HG03108 (cell line): ENCODE measurements around the gene LPIN1.

Source experiments
- ATAC-seq: cut with Tn5 transposase; IDR thresholded peaks from one replicate; pipeline ENCODE4 v1.9.1; 2021; ENCODE audit warnings: moderate library complexity; ENCODE audit not compliant: unreplicated experiment

The LPIN1 gene

GRCh38 chr2:11778923-11779757, 32.7 kb downstream of the LPIN1 start:
- ATAC-seq, result peak; percentile 74

- no peak for ATAC-seq
These were observed 35.2 kb downstream of the LPIN1 start for GRCh38 chr2:11781602-11782001.

DNA sequence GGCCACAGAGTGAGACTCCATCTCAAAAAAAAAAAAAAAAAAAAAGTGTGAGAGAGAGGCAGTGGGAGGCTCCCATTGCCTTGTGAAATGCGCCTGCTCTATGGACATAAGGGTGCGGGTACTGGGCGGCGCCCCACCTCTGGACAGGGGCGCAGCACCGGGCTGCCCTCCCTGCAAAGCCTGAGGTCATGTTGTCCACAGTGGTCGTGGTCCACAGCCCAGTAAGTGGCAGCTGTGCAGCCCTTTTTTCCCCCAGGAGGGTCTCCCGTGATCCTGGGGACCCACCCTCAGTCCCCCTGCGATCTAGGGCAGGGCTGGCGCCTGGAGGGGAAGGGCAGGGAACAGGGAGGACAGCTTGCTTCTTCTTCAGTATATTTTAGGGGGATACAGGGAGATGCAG, 37.8 kb downstream of the LPIN1 start:
- ATAC-seq, result no peak

DNA sequence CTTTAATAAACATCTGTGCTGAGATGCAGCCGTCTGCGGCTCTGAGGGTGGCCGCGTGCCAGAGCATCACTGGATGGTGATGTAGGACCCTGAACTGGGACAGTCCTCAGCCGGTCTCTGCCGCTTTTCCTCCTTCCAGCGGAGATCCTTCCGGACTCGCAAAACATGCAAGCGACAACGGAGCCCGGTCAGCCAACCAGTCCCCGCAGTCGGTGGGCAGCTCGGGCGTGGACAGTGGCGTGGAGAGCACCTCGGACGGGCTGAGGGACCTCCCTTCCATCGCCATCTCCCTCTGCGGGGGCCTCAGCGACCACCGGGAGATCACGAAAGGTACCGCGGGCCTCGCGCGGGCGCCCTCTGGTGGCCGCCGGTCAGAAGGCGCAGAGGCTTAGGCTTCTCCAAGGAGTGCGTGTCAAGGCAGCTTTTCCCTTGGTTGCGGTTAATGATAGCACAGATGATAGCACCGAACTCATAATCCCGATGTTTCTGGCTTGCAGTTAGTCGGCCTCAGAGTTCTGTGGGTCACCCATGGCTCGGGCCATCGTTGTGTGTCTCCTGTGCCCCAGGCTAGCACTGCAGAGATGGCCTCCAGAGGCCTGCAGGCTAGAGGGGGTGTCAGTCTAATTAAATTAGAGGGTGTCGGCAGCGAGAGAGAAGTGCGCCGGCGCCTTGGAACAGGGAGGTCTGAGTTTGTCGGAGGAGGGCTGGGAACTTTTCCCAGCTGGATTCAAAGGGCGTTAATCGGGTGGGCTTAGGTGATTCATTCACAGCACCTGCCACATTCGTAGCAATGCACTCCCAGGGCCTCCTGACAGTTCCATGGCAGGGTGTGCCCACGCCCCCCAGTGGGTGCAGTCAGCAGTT, 38.5 kb downstream of the LPIN1 start:
- ATAC-seq, result no peak

- no peak for ATAC-seq
These were observed 39.1 kb downstream of the LPIN1 start for GRCh38 chr2:11785611-11785940.

GRCh38 chr2:11786191-11786590, 39.8 kb downstream of the LPIN1 start:
- no peak for ATAC-seq

GRCh38 chr2:11786592-11786991, 40.2 kb downstream of the LPIN1 start:
- ATAC-seq, result no peak

- no peak for ATAC-seq
These were observed 41.6 kb downstream of the LPIN1 start for GRCh38 chr2:11787991-11788390.

DNA sequence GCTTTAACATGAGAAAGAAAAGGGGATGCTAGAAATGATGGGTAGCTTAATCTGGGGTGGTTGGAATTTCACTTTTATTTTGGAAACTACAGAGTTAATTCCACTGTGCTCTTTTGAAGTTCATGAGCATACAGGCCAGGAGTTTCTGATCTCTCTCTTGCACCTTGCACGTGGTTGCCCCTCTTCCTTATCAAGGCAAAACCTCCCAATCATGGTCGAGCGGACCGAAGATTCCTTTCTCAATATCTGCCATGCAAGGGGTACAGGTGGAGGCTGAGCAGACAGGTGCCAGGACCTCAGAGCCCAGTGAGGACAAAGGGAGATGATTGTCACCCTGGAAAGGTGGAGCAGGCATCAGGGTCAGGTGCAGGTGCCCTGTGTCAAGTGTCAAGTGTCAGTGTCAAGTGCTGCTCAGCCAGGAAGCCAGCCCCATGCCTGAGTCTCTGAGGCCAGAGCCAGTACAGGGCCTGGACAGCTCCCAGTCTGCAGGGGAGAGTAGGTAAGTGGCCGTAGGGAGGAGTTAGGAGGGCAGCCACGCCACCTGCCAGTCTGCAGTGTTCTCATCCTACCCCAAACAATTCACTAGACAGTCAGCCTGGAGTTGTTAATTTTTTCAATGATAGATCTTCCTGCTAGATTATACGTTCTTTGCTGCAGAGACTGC, 42.2 kb downstream of the LPIN1 start:
- ATAC-seq, result no peak

GRCh38 chr2:11789243-11789642, 42.8 kb downstream of the LPIN1 start:
- ATAC-seq, result no peak

DNA sequence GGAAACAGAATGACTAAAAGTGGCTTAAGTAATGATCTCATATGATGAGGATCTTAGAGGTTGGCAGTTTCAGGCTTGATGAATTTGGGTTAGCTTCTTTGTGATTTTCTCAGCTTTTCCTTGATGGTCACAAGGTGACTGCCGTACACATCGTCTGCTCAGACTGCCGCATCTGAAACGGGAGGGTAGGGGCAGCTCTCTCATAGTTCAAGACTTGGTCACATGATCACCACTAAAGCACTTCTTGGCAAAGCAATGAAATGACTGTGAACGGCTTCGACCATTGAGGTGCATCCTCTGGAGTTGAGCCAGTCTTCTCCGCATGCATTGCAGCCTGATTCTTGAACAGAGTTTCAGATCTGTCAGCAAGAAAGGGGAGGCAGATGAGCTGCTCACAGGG, 43.8 kb downstream of the LPIN1 start:
- no peak for ATAC-seq

DNA sequence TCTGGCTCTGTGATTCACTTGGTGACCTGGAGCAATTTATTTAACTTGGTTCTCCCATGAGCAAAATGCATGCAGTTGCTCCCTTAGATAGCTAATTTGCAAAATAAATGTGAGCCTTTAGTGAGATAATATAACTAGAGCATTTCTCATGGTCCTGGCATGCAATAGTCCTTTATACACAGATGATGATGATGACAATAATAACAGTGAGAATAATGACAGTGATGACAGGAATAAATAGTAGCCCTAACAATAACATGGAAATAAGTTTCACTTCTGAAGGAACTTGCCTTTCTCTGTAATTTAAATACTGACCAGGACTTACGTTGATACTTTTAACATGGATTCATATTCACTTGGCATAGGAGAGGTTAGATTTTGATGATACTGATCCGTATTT, 49.2 kb downstream of the LPIN1 start:
- ATAC-seq, result no peak

DNA sequence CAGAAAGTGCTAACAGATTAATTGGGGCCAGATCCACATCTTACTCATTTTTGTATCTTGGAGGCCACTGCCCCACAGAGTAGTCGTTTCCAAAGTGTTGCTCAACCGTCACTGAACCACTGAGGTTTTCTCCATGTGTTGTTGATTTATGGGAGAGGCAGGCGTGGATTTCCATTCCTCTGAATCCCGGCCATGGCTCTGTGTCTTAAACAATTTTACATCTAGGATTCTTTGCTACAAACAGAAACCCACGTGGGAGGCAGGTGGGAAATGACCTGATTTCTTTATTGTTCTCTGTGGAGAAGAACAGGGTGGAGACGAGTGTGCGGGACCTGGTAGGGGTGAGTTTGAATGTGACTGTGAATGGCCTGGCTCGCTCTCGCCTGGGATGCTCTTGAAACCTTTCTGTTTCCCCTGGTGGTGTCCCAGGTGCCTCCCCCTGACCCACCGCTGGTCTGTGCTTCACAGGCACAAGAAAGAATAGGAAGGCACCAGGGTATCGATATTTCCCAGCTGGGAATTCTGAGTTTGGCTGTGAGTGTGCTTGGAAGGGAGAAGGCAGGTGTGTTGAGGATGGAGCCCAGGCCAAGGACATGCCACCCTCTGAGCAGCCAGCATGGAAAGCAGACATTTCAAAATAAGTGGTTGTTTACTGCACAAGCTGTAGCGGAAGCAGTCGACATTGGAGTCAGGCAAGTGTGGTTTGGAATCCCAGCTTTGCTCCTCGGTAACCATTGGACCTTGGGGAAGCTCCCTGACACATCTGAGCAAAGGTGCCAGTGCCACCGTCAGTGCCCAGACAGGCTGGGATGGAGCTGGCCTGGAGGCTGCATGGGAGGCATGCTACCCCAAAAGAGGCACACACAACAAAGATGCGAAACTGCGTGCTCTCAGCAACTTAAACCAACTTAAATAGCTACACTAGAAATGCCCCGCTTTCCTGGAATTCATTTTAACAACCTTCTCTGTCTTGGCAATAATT, 50.0 kb downstream of the LPIN1 start:
- no peak for ATAC-seq

- no peak for ATAC-seq
These were observed 51.4 kb downstream of the LPIN1 start for GRCh38 chr2:11797846-11798245.

DNA sequence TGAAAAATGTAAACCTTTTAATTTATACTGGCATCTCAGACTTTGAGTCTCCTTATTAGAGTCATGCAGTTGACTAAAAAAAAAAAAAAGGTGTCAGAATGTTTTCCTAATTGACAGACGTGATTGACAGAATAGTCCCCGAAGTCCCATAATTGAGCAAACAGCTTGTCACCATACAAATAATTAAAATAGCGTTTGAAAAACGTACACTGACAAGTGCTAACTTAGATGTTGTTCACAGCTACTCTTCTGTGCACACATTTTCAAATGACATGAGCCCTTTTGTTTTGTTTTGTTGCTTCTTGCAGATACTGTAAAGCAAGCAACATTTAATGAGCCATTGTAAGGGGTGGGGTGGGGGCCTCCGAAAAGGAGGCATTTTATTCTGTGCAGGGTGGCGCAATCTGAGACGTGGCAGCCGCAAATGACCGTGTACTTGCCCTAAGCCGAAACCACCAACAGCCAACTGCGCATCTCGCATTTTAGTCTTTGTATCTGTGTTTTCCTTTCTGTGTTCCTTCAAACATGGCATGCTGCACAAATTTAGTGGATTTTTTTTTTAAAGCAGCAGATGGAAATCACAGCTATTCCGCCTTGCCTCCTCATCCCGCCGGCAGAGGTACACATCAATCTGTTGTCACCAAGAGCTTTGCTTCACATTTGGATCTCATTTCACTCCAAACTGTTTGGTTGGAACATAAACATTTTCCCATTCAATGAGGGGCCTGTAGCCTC, 52.4 kb downstream of the LPIN1 start:
- no peak for ATAC-seq

DNA sequence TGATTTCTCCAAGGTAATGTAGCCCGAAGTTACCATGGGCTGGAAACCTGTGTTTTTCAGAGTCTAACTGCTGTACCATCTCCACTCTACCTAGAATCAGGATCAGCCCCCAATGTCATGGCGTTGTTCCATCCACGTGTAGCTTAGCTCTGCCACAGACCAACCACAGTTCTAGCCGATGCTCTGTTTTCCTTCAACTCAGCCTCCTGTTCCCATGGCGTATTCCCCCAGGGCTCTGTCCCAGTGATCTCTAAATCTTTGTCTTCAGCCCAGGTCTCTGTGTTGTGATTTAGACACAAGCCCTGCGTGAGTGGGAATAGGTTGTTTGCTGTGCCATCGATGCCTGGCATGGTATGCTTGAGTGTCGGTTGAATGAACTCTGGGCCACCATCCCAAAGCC, 53.4 kb downstream of the LPIN1 start:
- ATAC-seq, result no peak

DNA sequence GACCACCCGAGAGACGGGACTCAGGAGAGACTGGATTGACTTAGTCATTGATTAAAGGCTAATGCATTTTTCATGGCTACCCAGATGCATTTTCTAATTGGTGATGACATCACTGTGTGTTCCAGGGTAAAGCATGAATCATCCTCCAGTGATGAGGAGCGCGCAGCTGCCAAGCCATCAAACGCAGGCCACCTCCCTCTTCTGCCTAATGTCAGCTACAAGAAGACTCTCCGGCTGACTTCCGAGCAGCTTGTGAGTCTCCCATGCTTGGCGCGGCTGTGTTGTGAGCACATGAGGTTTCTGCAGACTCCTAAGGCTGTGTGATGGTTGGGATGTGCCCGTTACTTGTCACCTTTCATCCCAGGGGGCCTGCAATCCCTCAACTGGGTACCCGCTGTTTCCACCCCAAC, 56.4 kb downstream of the LPIN1 start:
- ATAC-seq, result no peak

- no peak for ATAC-seq
These were observed 58.6 kb downstream of the LPIN1 start for GRCh38 chr2:11805024-11805423.

GRCh38 chr2:11805920-11806319, 59.5 kb downstream of the LPIN1 start:
- no peak for ATAC-seq
